Measurements from ENCODE around the gene ZNF335. TPM values are rescaled to one million over a fixed set of nuclear protein-coding genes. Genes with fewer than 3 reads are reported as not detected.

The ZNF335 gene
- total and polyA plus RNA-seq, 2 of the 13 experiments (the other 11 are each of a cell fraction or from before 2014, with no cell fraction given), result 9.7 to 13.7 TPM

DNA sequence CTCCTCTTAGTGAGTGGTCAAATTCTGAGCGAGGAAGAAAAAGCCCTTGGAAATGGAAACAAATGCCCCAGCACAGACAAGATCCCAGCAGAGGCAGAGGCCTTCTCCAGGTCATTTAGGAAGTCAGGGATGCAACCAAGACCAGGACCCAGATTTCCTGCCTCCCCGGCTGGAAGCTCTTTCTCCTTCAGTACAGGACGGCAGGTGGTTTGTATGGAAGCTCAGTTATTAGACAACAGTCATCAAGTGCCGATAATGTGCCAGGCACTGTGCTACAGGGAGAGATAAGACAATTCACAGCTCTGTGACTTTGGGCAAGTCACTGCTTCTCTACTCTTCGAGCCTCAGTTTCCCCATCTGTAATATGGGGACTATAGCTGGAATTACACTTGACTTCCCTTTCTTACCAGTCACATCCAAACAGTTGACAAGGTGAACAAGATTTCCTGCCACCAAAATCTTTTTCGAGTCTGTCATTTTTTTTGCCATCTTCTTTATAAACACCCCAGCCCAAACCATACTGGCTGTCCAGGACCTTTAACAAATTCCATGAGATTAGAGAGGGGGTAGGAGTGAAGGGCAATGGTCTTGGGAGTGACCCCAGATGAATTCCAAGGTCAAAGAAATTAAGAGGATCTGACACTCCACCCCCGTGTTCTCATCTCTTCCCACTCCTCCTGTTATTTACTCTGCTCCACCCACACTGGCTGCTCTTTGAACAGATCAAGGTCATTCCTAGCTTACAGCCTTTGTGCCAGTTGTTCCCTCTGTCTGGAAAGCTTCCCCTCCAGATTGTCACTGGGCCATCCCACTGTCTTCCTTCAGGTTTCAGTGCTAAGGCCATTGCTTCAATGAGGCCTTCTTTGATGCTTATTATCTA is 42.8 kb upstream of the ZNF335 start (continued):
- TF ChIP-seq, protein P1, sequence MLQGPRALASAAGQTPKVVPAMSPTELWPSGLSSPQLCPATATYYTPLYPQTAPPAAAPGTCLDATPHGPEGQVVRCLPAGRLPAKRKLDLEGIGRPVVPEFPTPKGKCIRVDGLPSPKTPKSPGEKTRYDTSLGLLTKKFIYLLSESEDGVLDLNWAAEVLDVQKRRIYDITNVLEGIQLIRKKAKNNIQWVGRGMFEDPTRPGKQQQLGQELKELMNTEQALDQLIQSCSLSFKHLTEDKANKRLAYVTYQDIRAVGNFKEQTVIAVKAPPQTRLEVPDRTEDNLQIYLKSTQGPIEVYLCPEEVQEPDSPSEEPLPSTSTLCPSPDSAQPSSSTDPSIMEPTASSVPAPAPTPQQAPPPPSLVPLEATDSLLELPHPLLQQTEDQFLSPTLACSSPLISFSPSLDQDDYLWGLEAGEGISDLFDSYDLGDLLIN (CRISPR knock-in tag; IDR thresholded peaks at IDR 0.05; ENCODE audit: borderline replicate concordance), result no peak
- TF ChIP-seq NR2F6 (IDR thresholded peaks at IDR 0.05) (peak; percentile 96), NR2F6 (CRISPR knock-in tag; IDR thresholded peaks at IDR 0.05) (peak; percentile 95), ZNF878 (CRISPR knock-in tag; IDR thresholded peaks at IDR 0.05) (peak; percentile 29; the same call in 1 of the 2 replicates), ZNF20 (CRISPR knock-in tag; IDR thresholded peaks at IDR 0.05) (no peak), PCBP1 (IDR thresholded peaks at IDR 0.05; ENCODE audit: borderline replicate concordance, low read depth, low read length) (no peak), KDM2A (CRISPR knock-in tag; IDR thresholded peaks at IDR 0.05; ENCODE audit: borderline replicate concordance, low read depth) (no peak), HCFC1 (IDR thresholded peaks at IDR 0.05; ENCODE audit: low read depth, low read length) (no peak), HNRNPUL1 (IDR thresholded peaks at IDR 0.05; ENCODE audit: low read depth, low read length) (no peak), REPIN1 (CRISPR knock-in tag; IDR thresholded peaks at IDR 0.05; ENCODE audit: borderline replicate concordance, low read depth) (no peak; the same call in 1 of the 2 replicates)
- TF ChIP-seq, protein P2, sequence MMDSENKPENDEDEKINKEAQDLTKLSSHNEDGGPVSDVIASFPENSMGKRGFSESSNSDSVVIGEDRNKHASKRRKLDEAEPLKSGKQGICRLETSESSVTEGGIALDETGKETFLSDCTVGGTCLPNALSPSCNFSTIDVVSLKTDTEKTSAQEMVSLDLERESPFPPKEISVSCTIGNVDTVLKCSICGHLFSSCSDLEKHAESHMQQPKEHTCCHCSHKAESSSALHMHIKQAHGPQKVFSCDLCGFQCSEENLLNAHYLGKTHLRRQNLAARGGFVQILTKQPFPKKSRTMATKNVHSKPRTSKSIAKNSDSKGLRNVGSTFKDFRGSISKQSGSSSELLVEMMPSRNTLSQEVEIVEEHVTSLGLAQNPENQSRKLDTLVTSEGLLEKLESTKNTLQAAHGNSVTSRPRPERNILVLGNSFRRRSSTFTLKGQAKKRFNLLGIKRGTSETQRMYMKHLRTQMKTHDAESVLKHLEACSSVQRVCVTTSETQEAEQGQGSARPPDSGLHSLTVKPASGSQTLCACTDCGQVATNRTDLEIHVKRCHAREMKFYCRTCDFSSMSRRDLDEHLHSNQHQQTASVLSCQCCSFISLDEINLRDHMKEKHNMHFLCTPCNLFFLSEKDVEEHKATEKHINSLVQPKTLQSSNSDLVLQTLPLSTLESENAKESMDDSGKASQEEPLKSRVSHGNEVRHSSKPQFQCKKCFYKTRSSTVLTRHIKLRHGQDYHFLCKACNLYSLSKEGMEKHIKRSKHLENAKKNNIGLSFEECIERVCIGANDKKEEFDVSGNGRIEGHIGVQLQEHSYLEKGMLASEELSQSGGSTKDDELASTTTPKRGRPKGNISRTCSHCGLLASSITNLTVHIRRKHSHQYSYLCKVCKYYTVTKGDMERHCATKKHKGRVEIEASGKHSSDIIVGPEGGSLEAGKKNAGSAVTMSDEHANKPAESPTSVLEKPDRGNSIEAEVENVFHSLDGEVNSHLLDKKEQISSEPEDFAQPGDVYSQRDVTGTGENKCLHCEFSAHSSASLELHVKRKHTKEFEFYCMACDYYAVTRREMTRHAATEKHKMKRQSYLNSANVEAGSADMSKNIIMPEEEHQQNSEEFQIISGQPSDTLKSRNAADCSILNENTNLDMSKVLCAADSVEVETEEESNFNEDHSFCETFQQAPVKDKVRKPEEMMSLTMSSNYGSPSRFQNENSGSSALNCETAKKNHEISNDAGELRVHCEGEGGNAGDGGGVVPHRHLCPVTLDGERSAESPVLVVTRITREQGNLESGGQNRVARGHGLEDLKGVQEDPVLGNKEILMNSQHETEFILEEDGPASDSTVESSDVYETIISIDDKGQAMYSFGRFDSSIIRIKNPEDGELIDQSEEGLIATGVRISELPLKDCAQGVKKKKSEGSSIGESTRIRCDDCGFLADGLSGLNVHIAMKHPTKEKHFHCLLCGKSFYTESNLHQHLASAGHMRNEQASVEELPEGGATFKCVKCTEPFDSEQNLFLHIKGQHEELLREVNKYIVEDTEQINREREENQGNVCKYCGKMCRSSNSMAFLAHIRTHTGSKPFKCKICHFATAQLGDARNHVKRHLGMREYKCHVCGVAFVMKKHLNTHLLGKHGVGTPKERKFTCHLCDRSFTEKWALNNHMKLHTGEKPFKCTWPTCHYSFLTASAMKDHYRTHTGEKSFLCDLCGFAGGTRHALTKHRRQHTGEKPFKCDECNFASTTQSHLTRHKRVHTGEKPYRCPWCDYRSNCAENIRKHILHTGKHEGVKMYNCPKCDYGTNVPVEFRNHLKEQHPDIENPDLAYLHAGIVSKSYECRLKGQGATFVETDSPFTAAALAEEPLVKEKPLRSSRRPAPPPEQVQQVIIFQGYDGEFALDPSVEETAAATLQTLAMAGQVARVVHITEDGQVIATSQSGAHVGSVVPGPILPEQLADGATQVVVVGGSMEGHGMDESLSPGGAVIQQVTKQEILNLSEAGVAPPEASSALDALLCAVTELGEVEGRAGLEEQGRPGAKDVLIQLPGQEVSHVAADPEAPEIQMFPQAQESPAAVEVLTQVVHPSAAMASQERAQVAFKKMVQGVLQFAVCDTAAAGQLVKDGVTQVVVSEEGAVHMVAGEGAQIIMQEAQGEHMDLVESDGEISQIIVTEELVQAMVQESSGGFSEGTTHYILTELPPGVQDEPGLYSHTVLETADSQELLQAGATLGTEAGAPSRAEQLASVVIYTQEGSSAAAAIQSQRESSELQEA (CRISPR knock-in tag; IDR thresholded peaks at IDR 0.05; ENCODE audit: not compliant biosample characterization), result no peak
- TF ChIP-seq, protein P3, sequence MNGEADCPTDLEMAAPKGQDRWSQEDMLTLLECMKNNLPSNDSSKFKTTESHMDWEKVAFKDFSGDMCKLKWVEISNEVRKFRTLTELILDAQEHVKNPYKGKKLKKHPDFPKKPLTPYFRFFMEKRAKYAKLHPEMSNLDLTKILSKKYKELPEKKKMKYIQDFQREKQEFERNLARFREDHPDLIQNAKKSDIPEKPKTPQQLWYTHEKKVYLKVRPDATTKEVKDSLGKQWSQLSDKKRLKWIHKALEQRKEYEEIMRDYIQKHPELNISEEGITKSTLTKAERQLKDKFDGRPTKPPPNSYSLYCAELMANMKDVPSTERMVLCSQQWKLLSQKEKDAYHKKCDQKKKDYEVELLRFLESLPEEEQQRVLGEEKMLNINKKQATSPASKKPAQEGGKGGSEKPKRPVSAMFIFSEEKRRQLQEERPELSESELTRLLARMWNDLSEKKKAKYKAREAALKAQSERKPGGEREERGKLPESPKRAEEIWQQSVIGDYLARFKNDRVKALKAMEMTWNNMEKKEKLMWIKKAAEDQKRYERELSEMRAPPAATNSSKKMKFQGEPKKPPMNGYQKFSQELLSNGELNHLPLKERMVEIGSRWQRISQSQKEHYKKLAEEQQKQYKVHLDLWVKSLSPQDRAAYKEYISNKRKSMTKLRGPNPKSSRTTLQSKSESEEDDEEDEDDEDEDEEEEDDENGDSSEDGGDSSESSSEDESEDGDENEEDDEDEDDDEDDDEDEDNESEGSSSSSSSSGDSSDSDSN (CRISPR knock-in tag; IDR thresholded peaks at IDR 0.05), result no peak
- TF ChIP-seq, protein P4, sequence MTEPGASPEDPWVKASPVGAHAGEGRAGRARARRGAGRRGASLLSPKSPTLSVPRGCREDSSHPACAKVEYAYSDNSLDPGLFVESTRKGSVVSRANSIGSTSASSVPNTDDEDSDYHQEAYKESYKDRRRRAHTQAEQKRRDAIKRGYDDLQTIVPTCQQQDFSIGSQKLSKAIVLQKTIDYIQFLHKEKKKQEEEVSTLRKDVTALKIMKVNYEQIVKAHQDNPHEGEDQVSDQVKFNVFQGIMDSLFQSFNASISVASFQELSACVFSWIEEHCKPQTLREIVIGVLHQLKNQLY (CRISPR knock-in tag; IDR thresholded peaks at IDR 0.05), result peak; percentile 31; the same call in 1 of the 2 replicates
- TF ChIP-seq, protein P5, sequence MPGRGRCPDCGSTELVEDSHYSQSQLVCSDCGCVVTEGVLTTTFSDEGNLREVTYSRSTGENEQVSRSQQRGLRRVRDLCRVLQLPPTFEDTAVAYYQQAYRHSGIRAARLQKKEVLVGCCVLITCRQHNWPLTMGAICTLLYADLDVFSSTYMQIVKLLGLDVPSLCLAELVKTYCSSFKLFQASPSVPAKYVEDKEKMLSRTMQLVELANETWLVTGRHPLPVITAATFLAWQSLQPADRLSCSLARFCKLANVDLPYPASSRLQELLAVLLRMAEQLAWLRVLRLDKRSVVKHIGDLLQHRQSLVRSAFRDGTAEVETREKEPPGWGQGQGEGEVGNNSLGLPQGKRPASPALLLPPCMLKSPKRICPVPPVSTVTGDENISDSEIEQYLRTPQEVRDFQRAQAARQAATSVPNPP (CRISPR knock-in tag; IDR thresholded peaks at IDR 0.05), result no peak

All from HepG2 (cell line).